PC-3 (cell line): ENCODE measurements around the gene CST4. TPM values are rescaled to one million over a fixed set of nuclear protein-coding genes. Genes with fewer than 3 reads are reported as not detected.

Experiments used
- ATAC-seq: fragments of 200-7000 bp; cut with Tn5 transposase; 2 replicates; pipeline ENCODE4 v1.9.1; 2020; ENCODE audit warnings: mild to moderate bottlenecking, moderate library complexity
- BruUV-seq: library from RNA; stranded (reverse); fragments of 400-500 nt; replicated peaks from 2 replicates; lab custom pipeline; 2021; lab: Mats Ljungman, UMichigan
- CTCF ChIA-PET: fragments of 300-600 bp; sonication (Branson Sonifier 250); formaldehyde crosslinking; loops from one replicate; lab custom pipeline; 2022; ENCODE audit warnings: antibody characterized with exemption; lab: Charles Lee
- POLR2A ChIA-PET: fragments of 300-600 bp; sonication (Branson Sonifier 250); formaldehyde crosslinking; loops from one replicate; lab custom pipeline; 2022; ENCODE audit warnings: antibody characterized with exemption; ENCODE audit not compliant: unreplicated experiment; lab: Charles Lee
- DNase-seq: peaks from one replicate; pipeline ENCODE4 v3.0.0-alpha.2; 2015
- H2AFZ ChIP-seq: fragments of 300-600 bp; sonication (generic); 2 replicates; pipeline ENCODE4 v1.6.0; 2016; ENCODE audit warnings: antibody characterized with exemption, low read length
- H3F3A ChIP-seq: fragments of 300-600 bp; sonication (generic); one replicate; pipeline ENCODE4 v1.6.0; 2017; ENCODE audit warnings: antibody characterized with exemption, low read length, control low read depth, mild to moderate bottlenecking; ENCODE audit not compliant: unreplicated experiment
- H3K27ac ChIP-seq: fragments of 300-600 bp; sonication (generic); 2 replicates; pipeline ENCODE4 v1.5.1; 2016; ENCODE audit warnings: mild to moderate bottlenecking, low read length
- H3K27me3 ChIP-seq: fragments of 300-600 bp; sonication (generic); 2 replicates; pipeline ENCODE4 v1.6.1; 2016; ENCODE audit warnings: low read length, mixed read lengths
- H3K36me3 ChIP-seq: fragments of 300-600 bp; sonication (generic); 2 replicates; pipeline ENCODE4 v1.6.1; 2016; ENCODE audit warnings: low read depth, mixed run types, low read length, mixed read lengths
- H3K4me1 ChIP-seq: fragments of 300-600 bp; sonication (generic); 2 replicates; pipeline ENCODE4 v1.5.1; 2016; ENCODE audit warnings: low read length; ENCODE audit not compliant: insufficient read depth
- H3K4me2 ChIP-seq: fragments of 300-600 bp; sonication (generic); 2 replicates; pipeline ENCODE4 v1.6.0; 2016; ENCODE audit warnings: low read length
- H3K4me3 ChIP-seq: fragments of 300-600 bp; sonication (generic); 2 replicates; pipeline ENCODE4 v1.5.1; 2016; ENCODE audit warnings: mild to moderate bottlenecking, low read length, mixed read lengths
- H3K79me2 ChIP-seq: fragments of 300-600 bp; sonication (generic); 2 replicates; pipeline ENCODE4 v1.6.1; 2017; ENCODE audit warnings: low read length, mixed read lengths
- H3K9ac ChIP-seq: fragments of 300-600 bp; sonication (generic); 2 replicates; pipeline ENCODE4 v1.6.0; 2016; ENCODE audit warnings: mild to moderate bottlenecking, low read length
- H3K9me2 ChIP-seq: fragments of 300-600 bp; sonication (generic); replicated peaks from 2 replicates; pipeline ENCODE4 v1.6.1; 2016; ENCODE audit warnings: mixed run types, low read length, mixed read lengths
- H3K9me3 ChIP-seq: fragments of 300-600 bp; sonication (generic); 2 replicates; pipeline ENCODE4 v1.6.1; 2016; ENCODE audit warnings: low read length, mixed read lengths
- H4K20me1 ChIP-seq: fragments of 300-600 bp; sonication (generic); 2 replicates; pipeline ENCODE4 v1.6.1; 2016; ENCODE audit warnings: low read length, mixed read lengths
- EZH2 ChIP-seq: fragments of 300-600 bp; sonication (generic); IDR thresholded peaks from one replicate; pipeline ENCODE4 v1.6.1; 2017; ENCODE audit warnings: antibody characterized with exemption, mild to moderate bottlenecking, low read length; ENCODE audit not compliant: unreplicated experiment
- EZH2phosphoT487 ChIP-seq: fragments of 300-600 bp; sonication (generic); IDR thresholded peaks from 2 replicates; pipeline ENCODE4 v1.6.1; 2018; ENCODE audit warnings: mild to moderate bottlenecking, antibody characterized with exemption, low read length, borderline replicate concordance
- intact Hi-C: fragments of 100-400 bp; cut with micrococcal nuclease; formaldehyde crosslinking; loops from 2 replicates; pipeline ENCODE4 v1.9.0; 2023
- total RNA-seq: library from RNA; depleted of rRNA; stranded (reverse); fragments of >200 nt; gene quantifications from 2 replicates; pipeline ENCODE4 v1.2.3, GENCODE V29; 2014
- TF ChIP-seq, protein P1 (sequence below): fragments of 300-600 bp; sonication (generic); conservative IDR thresholded peaks from 2 replicates; pipeline ENCODE4 v1.5.1; 2017; ENCODE audit warnings: antibody characterized with exemption, low read depth, mild to moderate bottlenecking, low read length

Gene CST4
- total RNA-seq, 1 experiment from 2014 or later = 0.98 TPM

DNA sequence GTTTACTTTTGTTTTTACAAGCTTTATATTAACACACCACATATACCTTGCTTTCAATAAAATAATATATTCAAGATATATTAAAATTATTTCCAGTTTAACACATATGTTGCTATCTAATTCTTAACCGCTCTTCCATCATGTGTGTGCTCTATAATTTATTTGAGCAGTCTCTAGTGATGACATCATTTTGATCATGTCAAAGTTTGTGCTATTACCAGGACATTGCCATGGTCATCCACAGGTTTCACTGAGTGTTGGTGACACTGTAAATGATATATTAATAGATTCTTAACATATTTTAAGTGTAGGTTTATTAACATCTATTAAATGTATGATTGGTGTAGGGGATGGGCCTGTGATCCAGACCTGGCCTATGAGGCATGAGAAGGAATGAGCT is 17.1 kb upstream of the CST4 start:
- DNase-seq = no peak
- no peak overlapping the region for H3K9ac ChIP-seq
- H3K9me3 ChIP-seq = no peaks in the 10 kb centered on the region
- H3K36me3 ChIP-seq = no peaks in the 10 kb centered on the region
- no peaks in the 10 kb centered on the region for H3K79me2 ChIP-seq
- intact Hi-C loops = no loop called here
- H3K27ac ChIP-seq = no peak overlapping the region
- H3K27me3 ChIP-seq = peaks cover 41% of the 10 kb centered on the region; the same call in 1 of the 2 replicates
- ChIA-PET POLR2A (no interaction called here), CTCF (no interaction called here)
- H3F3A ChIP-seq = no peaks in the 10 kb centered on the region
- no peak overlapping the region for H2AFZ ChIP-seq
- no peak overlapping the region for H3K4me2 ChIP-seq
- H3K4me1 ChIP-seq = no peaks in the 10 kb centered on the region
- ATAC-seq = no peak
- no peaks in the 10 kb centered on the region for H3K9me2 ChIP-seq
- H4K20me1 ChIP-seq = no peaks in the 10 kb centered on the region
- BruUV-seq = no TSS peak
- no peak overlapping the region for H3K4me3 ChIP-seq
- TF ChIP-seq EZH2 (no peak), EZH2phosphoT487 (no peak)
- TF ChIP-seq, protein P1, sequence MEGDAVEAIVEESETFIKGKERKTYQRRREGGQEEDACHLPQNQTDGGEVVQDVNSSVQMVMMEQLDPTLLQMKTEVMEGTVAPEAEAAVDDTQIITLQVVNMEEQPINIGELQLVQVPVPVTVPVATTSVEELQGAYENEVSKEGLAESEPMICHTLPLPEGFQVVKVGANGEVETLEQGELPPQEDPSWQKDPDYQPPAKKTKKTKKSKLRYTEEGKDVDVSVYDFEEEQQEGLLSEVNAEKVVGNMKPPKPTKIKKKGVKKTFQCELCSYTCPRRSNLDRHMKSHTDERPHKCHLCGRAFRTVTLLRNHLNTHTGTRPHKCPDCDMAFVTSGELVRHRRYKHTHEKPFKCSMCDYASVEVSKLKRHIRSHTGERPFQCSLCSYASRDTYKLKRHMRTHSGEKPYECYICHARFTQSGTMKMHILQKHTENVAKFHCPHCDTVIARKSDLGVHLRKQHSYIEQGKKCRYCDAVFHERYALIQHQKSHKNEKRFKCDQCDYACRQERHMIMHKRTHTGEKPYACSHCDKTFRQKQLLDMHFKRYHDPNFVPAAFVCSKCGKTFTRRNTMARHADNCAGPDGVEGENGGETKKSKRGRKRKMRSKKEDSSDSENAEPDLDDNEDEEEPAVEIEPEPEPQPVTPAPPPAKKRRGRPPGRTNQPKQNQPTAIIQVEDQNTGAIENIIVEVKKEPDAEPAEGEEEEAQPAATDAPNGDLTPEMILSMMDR = no peak

DNA sequence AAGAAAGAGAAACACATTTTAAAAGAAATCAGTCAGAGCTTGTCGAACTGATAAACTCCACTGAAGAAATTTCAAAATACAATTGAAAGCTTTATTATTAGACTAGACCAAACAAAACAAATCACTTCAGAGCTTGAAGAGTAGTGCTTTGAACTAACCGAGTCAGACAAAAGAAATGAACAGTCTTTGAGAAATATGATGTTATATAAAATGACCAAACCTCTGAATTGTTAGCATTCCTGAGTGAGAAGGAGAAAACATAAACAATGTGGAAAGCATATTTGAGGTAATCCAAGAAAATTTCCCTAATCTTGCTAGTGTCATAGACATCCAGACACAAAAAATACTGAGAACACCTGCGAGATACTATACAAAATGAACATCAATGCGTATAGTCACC is 13.2 kb upstream of the CST4 start:
- Histone ChIP-seq H2AFZ (no peak overlapping the region), H3K9ac (no peak overlapping the region), H3F3A (no peaks in the 10 kb centered on the region), H3K9me3 (no peaks in the 10 kb centered on the region), H3K4me2 (no peak overlapping the region), H3K79me2 (no peaks in the 10 kb centered on the region), H3K4me1 (no peaks in the 10 kb centered on the region), H3K27me3 (peaks cover 28% of the 10 kb centered on the region; the same call in 1 of the 2 replicates), H4K20me1 (no peaks in the 10 kb centered on the region), H3K4me3 (no peak overlapping the region), H3K9me2 (no peaks in the 10 kb centered on the region), H3K36me3 (no peaks in the 10 kb centered on the region), H3K27ac (no peak overlapping the region)
- no TSS peak for BruUV-seq
- intact Hi-C loops = no loop called here
- DNase-seq = no peak
- ATAC-seq = no peak
- TF ChIP-seq, protein P1 = no peak
- TF ChIP-seq EZH2 (no peak), EZH2phosphoT487 (no peak)
- CTCF ChIA-PET = no interaction called here
- POLR2A ChIA-PET = no interaction called here

DNA sequence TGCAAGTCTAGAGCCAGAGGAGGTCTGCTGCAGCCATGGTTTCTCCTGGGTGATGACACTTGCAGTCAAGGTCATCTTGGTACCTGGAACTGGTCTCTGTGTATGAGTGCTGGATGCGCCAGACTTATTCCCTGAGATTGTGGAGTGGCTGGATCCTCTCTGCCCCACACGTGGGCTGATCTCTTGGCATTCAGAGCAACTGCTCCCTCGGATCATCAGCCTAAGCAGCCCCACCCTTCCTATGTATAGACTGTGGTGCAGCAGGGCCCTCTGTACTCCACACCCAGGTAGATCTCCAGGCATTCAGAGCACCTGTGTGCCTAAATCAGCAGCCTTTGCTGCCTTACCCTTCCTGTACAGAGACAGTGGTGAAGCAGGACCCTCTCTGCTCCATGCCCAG is 12.1 kb upstream of the CST4 start:
- no peak overlapping the region for H3K4me2 ChIP-seq
- H3K9ac ChIP-seq = no peak overlapping the region
- TF ChIP-seq, protein P1 = no peak
- no peak for TF ChIP-seq EZH2phosphoT487
- no peak for TF ChIP-seq EZH2
- no peak overlapping the region for H3K4me3 ChIP-seq
- no peaks in the 10 kb centered on the region for H4K20me1 ChIP-seq
- POLR2A ChIA-PET = no interaction called here
- DNase-seq (no peak), ATAC-seq (no peak)
- no peak overlapping the region for H2AFZ ChIP-seq
- CTCF ChIA-PET = no interaction called here
- intact Hi-C loops = no loop called here
- no peaks in the 10 kb centered on the region for H3K79me2 ChIP-seq
- H3K4me1 ChIP-seq = no peaks in the 10 kb centered on the region
- BruUV-seq = no TSS peak
- no peaks in the 10 kb centered on the region for H3K36me3 ChIP-seq
- no peaks in the 10 kb centered on the region for H3K9me2 ChIP-seq
- peaks cover 20% of the 10 kb centered on the region; the same call in 1 of the 2 replicates for H3K27me3 ChIP-seq
- no peak overlapping the region for H3K27ac ChIP-seq
- no peaks in the 10 kb centered on the region for H3K9me3 ChIP-seq
- no peaks in the 10 kb centered on the region for H3F3A ChIP-seq
